BE2C (cell line): ENCODE data around the gene USP19.

Source experiments
- DNase-seq: peaks from one replicate; pipeline ENCODE4 v3.0.0-alpha.2; 2020
- H3K27me3 ChIP-seq: fragments of 250-450 bp; sonication (Bioruptor Pico); 2 replicates; pipeline ENCODE4 v1.5.1; 2020; ENCODE audit warnings: mild to moderate bottlenecking
- H3K36me3 ChIP-seq: fragments of 250-450 bp; sonication (Bioruptor Pico); 2 replicates; pipeline ENCODE4 v1.5.1; 2020; ENCODE audit warnings: mild to moderate bottlenecking
- H3K4me1 ChIP-seq: fragments of 250-450 bp; sonication (Bioruptor Pico); 2 replicates; pipeline ENCODE4 v1.5.1; 2020
- H3K4me3 ChIP-seq: 2 replicates; pipeline ENCODE4 v1.5.1; 2011; ENCODE audit warnings: low read depth, low read length
- H3K9me3 ChIP-seq: fragments of 250-450 bp; sonication (Bioruptor Pico); 2 replicates; pipeline ENCODE4 v1.5.1; 2020
- TF ChIP-seq, protein P1 (sequence below): IDR thresholded peaks from 2 replicates; pipeline ENCODE4 v1.5.1; 2012; ENCODE audit warnings: mild to moderate bottlenecking, low read depth, low read length

USP19 gene

DNA sequence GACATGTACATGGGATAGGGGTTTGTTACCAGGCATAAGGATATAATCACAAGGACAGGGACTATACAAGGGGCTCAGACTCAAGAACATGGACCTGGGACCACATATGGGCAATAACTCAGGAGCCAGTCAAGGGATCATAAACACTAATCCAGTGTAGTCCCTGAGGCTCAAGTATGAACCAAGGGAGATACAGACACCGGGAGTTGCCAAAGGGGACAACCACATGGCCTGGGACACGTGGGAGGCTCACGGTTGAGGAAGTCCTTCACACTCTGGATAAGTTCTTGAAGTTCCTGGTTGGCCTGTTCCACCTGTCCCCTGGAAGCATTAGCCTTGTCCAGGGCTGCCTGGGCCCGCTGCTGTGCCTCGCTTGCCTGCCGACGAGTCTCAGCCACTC, 1.8 kb upstream of the USP19 start:
- Histone ChIP-seq H3K9me3 (no peaks in the 10 kb centered on the region), H3K4me3 (no peak overlapping the region), H3K4me1 (no peaks in the 10 kb centered on the region), H3K27me3 (no peaks in the 10 kb centered on the region), H3K36me3 (peaks cover 3% of the 10 kb centered on the region; the same call in 1 of the 2 replicates)
- no peak for DNase-seq
- TF ChIP-seq, protein P1, sequence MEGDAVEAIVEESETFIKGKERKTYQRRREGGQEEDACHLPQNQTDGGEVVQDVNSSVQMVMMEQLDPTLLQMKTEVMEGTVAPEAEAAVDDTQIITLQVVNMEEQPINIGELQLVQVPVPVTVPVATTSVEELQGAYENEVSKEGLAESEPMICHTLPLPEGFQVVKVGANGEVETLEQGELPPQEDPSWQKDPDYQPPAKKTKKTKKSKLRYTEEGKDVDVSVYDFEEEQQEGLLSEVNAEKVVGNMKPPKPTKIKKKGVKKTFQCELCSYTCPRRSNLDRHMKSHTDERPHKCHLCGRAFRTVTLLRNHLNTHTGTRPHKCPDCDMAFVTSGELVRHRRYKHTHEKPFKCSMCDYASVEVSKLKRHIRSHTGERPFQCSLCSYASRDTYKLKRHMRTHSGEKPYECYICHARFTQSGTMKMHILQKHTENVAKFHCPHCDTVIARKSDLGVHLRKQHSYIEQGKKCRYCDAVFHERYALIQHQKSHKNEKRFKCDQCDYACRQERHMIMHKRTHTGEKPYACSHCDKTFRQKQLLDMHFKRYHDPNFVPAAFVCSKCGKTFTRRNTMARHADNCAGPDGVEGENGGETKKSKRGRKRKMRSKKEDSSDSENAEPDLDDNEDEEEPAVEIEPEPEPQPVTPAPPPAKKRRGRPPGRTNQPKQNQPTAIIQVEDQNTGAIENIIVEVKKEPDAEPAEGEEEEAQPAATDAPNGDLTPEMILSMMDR = no peak

DNA sequence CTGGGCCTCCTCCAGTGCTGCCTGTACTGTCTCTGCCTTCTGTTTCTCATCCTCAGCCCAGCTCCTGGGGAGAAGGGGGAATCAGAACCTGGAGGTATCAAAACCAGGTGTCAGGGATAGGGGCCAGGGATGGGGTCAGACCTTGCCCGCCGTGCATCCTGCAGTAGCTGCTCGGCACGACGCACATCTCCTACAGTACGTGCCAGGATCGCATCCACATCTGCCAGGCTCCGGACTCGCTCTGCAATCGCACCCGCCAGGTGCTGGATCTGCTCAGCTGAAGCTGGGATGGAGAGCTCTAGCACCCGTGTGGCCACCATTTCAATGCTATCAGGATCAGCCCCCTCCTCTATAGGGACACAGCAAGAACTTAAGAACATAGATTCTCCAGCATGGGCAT, 1.4 kb upstream of the USP19 start:
- Histone ChIP-seq H3K4me3 (no peak overlapping the region), H3K36me3 (peaks cover 3% of the 10 kb centered on the region; the same call in 1 of the 2 replicates), H3K4me1 (no peaks in the 10 kb centered on the region), H3K27me3 (no peaks in the 10 kb centered on the region), H3K9me3 (no peaks in the 10 kb centered on the region)
- DNase-seq = no peak
- TF ChIP-seq, protein P1 = no peak

DNA sequence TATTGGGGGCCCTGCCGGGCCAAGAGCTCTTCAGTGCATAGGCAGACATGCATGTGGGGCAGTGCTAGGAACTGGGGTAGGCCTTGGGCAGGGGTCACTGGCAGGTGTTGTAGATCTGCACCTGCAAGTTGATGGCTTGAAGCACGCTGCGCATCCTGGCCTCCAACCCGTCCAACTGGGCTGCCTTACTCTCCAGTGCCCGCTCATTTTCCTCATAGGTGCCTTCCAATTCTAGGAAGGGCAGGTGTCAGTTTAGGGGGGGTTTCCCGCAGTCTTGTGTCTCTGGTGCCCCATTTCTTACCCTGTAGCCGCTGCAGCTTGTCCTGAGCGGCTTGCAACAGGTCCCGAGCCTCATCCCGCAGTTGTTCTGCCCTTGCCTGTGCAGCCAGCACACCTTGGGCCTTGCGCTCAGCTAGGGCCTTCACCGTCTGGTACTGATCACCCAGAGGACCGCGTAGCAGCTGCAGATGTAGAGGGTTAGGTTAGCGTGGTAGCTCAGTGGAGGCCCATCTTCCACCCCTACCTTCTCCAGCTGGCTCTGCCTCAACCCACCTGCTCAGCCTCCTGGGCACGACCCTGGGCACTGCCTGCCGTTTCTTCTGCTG, 611 bp upstream of the USP19 start:
- peak overlapping the region; percentile 82; the same call in 1 of the 2 replicates for H3K4me3 ChIP-seq

DNA sequence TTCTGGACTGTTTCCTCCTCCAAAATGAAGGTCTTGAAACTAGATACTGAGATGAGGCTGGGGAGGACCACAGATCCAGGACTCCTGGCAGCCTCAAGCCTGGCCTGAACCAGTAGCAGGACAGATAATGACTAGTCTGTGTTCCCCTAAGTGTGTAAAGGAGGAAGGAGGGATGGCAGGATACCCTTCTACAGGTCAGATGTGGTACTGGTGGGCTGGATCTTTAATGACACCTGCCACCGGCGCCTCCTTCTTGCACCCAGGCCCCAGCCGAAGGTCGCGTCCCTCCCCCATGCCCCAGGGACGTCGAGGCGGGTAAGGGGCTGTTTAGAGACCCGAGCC, 556 bp downstream of the USP19 start:
- DNase-seq = no peak
- Histone ChIP-seq H3K4me3 (peak overlapping the region; percentile 82), H3K9me3 (no peaks in the 10 kb centered on the region), H3K27me3 (no peaks in the 10 kb centered on the region), H3K36me3 (peaks cover 14% of the 10 kb centered on the region), H3K4me1 (no peaks in the 10 kb centered on the region)
- TF ChIP-seq, protein P1 = no peak

More for the DNA sequence above, 611 bp upstream of the USP19 start:
- Histone ChIP-seq H3K4me1 (no peaks in the 10 kb centered on the region), H3K36me3 (peaks cover 3% of the 10 kb centered on the region; the same call in 1 of the 2 replicates), H3K9me3 (no peaks in the 10 kb centered on the region), H3K27me3 (no peaks in the 10 kb centered on the region)
- DNase-seq = no peak
- TF ChIP-seq, protein P1 = no peak

DNA sequence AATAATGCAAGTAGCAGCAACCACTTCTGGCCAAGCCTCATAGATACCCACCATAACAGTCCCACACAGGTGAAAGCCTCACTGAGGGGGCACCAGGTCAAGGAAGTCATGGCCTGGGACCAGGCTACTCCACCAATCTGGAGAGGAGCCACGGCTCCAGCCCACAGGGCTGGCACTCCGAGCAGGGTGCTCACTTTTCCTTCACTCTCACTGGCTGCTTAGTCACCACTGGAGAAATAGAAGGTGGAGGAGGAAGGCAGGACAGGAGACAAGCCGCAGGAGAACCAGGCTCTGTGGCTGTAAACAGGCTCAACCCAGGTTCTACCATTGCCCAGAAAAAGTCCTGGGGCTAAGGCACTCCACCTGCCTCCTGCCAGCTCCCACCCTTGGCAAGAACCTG, 1.2 kb downstream of the USP19 start:
- Histone ChIP-seq H3K36me3 (peaks cover 20% of the 10 kb centered on the region), H3K4me3 (peak overlapping the region; percentile 82), H3K27me3 (no peaks in the 10 kb centered on the region), H3K9me3 (no peaks in the 10 kb centered on the region), H3K4me1 (no peaks in the 10 kb centered on the region)
- no peak for DNase-seq
- TF ChIP-seq, protein P1 = no peak

DNA sequence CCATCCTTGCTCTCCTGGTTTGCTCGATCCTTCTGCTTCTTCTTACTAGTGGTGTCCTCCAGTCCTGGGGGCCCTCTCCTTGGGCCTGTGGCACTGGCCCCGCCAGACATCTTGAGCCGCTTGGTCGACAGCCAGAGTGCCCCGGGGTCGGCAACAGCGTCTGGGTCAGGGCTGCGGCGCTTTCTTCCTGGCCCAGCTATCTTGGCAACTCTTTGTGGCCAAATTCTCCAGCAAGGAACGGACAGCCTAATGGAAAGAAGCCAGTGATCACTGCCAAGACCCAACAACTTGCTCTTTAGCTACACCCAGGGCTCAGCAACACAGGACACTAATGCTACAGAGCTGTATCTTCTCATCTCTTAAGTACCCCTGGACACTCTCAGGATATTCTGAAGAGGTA, 1.6 kb downstream of the USP19 start:
- Histone ChIP-seq H3K4me1 (no peaks in the 10 kb centered on the region), H3K9me3 (no peaks in the 10 kb centered on the region), H3K27me3 (no peaks in the 10 kb centered on the region), H3K4me3 (no peak overlapping the region), H3K36me3 (peaks cover 21% of the 10 kb centered on the region)
- no peak for DNase-seq
- TF ChIP-seq, protein P1 = no peak
